Parathyroid adenoma (tissue), 2 donors: Measurements from ENCODE around the gene GSN.
A peak's percentile ranks its signal among the peaks of the same experiment; 100 is the strongest.

ENCODE experiments used
- H2AFZ ChIP-seq: fragments of 300-600 bp; sonication (generic); one replicate; pipeline ENCODE4 v1.7.0; 2017; ENCODE audit warnings: antibody characterized with exemption, mild to moderate bottlenecking
- H3K27ac ChIP-seq: fragments of 300-600 bp; sonication (generic); one replicate; pipeline ENCODE4 v1.7.0; 2017
- H3K27me3 ChIP-seq: fragments of 300-600 bp; sonication (generic); one replicate; pipeline ENCODE4 v1.7.0; 2017; ENCODE audit warnings: low read length; ENCODE audit not compliant: control insufficient read depth, insufficient read depth
- H3K36me3 ChIP-seq: fragments of 300-600 bp; sonication (generic); one replicate; pipeline ENCODE4 v1.7.0; 2017; ENCODE audit warnings: low read length; ENCODE audit not compliant: control insufficient read depth, insufficient read depth
- H3K4me1 ChIP-seq: fragments of 300-600 bp; sonication (generic); one replicate; pipeline ENCODE4 v1.7.0; 2017; ENCODE audit warnings: control low read depth
- H3K4me2 ChIP-seq: fragments of 300-600 bp; sonication (generic); one replicate; pipeline ENCODE4 v1.7.0; 2017; ENCODE audit warnings: low read length
- H3K4me3 ChIP-seq: fragments of 300-600 bp; sonication (generic); one replicate; pipeline ENCODE4 v1.7.0; 2017; ENCODE audit warnings: low read depth, low read length
- H3K79me2 ChIP-seq: fragments of 300-600 bp; sonication (generic); one replicate; pipeline ENCODE4 v1.7.0; 2017; ENCODE audit warnings: control low read depth
- H3K9ac ChIP-seq: fragments of 300-600 bp; sonication (generic); one replicate; pipeline ENCODE4 v1.7.0; 2017; ENCODE audit warnings: mild to moderate bottlenecking
- H3K9me3 ChIP-seq: fragments of 300-600 bp; sonication (generic); one replicate; pipeline ENCODE4 v1.7.0; 2017; ENCODE audit warnings: low read length; ENCODE audit not compliant: control insufficient read depth
- TF ChIP-seq, protein P1 (sequence below): fragments of 300-600 bp; sonication (generic); IDR thresholded peaks from one replicate; pipeline ENCODE4 v1.7.0; 2017; ENCODE audit warnings: antibody characterized with exemption, mild to moderate bottlenecking
- donor health status: primary hyperparathyroidism.

Gene GSN

DNA sequence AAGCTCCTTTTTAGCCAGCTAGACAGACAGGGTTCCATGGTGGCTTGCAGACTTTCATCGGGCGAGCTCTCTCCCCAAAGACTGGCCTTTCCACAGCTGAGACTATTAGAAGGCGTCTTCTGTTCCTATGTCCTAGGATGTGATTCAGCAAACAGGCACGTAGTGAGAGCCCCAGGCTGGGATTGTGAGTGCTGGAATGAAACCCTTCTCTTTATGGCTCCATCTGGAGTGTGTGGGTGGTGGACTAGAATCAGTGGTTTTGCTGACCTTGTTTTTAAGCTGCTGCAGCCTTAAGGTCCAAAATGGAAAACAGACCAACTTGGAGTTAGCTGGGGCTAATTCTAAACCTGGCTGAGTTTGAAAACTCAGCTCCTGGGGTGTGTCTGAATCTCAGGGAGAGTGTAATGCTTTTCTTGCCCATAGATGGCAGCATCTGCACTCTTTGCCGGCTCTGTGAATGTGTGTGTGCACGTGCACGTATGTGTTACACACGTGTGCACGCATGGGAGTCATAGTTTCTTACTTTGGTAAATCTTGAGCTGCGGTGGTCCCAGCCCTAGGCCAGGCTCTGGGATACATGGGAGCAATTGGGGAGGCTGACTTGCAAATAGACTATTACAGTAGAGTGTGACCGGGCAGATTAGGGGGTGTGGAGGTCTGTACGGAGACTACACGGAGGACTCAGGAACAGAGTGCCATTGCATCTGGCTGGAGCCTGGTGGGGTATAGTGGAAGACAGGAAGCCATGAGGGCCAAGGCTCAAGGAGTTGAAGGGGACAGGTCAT lies 10.7 kb downstream of the GSN start:
- Histone ChIP-seq H3K36me3 (no peaks in the 10 kb centered on the region), H2AFZ (no peak overlapping the region), H3K4me2 (no peak overlapping the region), H3K9me3 (no peaks in the 10 kb centered on the region), H3K27ac (no peak overlapping the region), H3K27me3 (no peaks in the 10 kb centered on the region), H3K4me1 (peaks cover 6% of the 10 kb centered on the region), H3K9ac (no peak overlapping the region), H3K79me2 (no peaks in the 10 kb centered on the region), H3K4me3 (no peak overlapping the region)
- TF ChIP-seq, protein P1, sequence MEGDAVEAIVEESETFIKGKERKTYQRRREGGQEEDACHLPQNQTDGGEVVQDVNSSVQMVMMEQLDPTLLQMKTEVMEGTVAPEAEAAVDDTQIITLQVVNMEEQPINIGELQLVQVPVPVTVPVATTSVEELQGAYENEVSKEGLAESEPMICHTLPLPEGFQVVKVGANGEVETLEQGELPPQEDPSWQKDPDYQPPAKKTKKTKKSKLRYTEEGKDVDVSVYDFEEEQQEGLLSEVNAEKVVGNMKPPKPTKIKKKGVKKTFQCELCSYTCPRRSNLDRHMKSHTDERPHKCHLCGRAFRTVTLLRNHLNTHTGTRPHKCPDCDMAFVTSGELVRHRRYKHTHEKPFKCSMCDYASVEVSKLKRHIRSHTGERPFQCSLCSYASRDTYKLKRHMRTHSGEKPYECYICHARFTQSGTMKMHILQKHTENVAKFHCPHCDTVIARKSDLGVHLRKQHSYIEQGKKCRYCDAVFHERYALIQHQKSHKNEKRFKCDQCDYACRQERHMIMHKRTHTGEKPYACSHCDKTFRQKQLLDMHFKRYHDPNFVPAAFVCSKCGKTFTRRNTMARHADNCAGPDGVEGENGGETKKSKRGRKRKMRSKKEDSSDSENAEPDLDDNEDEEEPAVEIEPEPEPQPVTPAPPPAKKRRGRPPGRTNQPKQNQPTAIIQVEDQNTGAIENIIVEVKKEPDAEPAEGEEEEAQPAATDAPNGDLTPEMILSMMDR: peak; percentile 52

GRCh38 chr9:121279776-121280388 lies 11.9 kb downstream of the GSN start:
- Histone ChIP-seq H3K4me2 (no peak overlapping the region), H3K4me3 (no peak overlapping the region), H3K27ac (no peak overlapping the region), H2AFZ (no peak overlapping the region), H3K36me3 (no peaks in the 10 kb centered on the region), H3K4me1 (peaks cover 6% of the 10 kb centered on the region), H3K9ac (no peak overlapping the region), H3K9me3 (no peaks in the 10 kb centered on the region), H3K27me3 (no peaks in the 10 kb centered on the region), H3K79me2 (no peaks in the 10 kb centered on the region)
- TF ChIP-seq, protein P1: no peak

DNA sequence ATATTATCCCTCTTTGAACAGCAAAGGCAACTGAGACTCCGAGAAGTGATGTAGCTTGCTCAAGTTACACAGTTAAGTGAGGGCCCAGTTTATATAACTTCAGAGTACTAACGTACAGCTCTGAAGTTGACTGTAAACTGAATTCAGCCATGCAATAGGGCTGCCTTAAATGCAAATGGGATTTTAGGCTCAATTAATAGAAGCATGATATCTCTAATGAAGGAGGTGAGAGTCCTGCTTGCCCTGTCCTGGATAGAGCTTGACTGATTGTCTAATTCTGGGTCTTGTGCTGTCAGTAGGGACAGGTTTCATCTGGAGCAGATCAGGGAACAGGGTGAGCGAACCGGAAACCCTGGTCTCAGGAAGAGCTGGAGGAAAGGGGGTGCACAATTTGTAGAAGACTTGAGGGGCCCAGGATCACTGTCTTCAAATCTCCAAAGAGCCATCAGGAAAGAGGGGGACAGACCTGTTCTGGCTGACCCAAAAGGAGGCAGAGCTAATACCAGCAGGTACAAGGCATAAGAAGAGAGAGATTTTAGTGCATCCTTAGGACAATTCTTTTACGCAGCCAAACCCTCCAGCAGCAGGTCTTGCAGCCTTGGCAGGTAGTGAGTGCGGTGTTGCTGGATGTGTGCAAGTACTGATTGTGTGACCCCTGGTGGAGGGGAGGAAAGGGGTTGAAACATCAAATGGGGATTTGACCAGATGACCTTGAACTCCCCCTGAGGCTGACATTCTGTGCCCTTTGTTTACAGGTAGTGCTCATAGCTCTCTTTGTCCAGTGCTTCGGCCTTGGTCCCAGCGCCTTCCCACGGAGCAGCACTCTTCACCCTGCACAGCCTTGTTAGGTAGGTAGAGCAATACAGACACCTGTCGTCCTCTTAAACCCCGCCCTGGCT lies 13.0 kb downstream of the GSN start:
- Histone ChIP-seq H3K4me1 (peaks cover 6% of the 10 kb centered on the region), H3K9ac (no peak overlapping the region), H2AFZ (no peak overlapping the region)

GRCh38 chr9:121281614-121282276 lies 13.8 kb downstream of the GSN start:
- H3K4me2 ChIP-seq: no peak overlapping the region
- H3K36me3 ChIP-seq: no peaks in the 10 kb centered on the region
- H3K27ac ChIP-seq: peak overlapping the region; percentile 72
- TF ChIP-seq, protein P1: no peak
- H3K79me2 ChIP-seq: no peaks in the 10 kb centered on the region
- H3K9ac ChIP-seq: no peak overlapping the region
- H3K4me3 ChIP-seq: no peak overlapping the region
- no peaks in the 10 kb centered on the region for H3K9me3 ChIP-seq
- no peaks in the 10 kb centered on the region for H3K27me3 ChIP-seq
- no peak overlapping the region for H2AFZ ChIP-seq
- peaks cover 6% of the 10 kb centered on the region for H3K4me1 ChIP-seq

More for the DNA sequence above, 13.0 kb downstream of the GSN start:
- H3K27me3 ChIP-seq: no peaks in the 10 kb centered on the region
- H3K36me3 ChIP-seq: no peaks in the 10 kb centered on the region
- H3K79me2 ChIP-seq: no peaks in the 10 kb centered on the region
- peak overlapping the region; percentile 72 for H3K27ac ChIP-seq
- H3K4me3 ChIP-seq: no peak overlapping the region
- no peak overlapping the region for H3K4me2 ChIP-seq
- TF ChIP-seq, protein P1: no peak
- no peaks in the 10 kb centered on the region for H3K9me3 ChIP-seq
